Vagina (tissue), 2 donors: ENCODE data around the gene DTX4. TPM values are rescaled to one million over a fixed set of nuclear protein-coding genes. Genes with fewer than 3 reads are reported as not detected.

Experiments
- DNase-seq, 2 donors: peaks; one replicate each; pipeline ENCODE4 v3.0.0-alpha.2; 2017; ENCODE audit errors: extremely low spot score in 2 of 2
- H3K27ac ChIP-seq: fragments of 200-600 bp; sonication (generic); one replicate; pipeline ENCODE4 v1.5.1; 2019
- H3K27me3 ChIP-seq: fragments of 200-600 bp; sonication (generic); one replicate; pipeline ENCODE4 v1.5.1; 2019
- H3K36me3 ChIP-seq, 2 donors: fragments of 200-600 bp; sonication (generic); one replicate each; pipeline ENCODE4 v1.5.1; 2017 to 2019
- H3K4me1 ChIP-seq: fragments of 200-600 bp; sonication (generic); one replicate; pipeline ENCODE4 v1.5.1; 2019
- H3K4me3 ChIP-seq, 2 donors: fragments of 200-600 bp; sonication (generic); 1 replicate in 1 of 2; 2 replicates in 1 of 2; pipeline ENCODE4 v1.5.1; 2016 to 2019
- H3K9me3 ChIP-seq: fragments of 200-600 bp; sonication (generic); one replicate; pipeline ENCODE4 v1.5.1; 2019
- POLR2A ChIP-seq, 2 donors: fragments of 450-650 bp; IDR thresholded peaks; one replicate each; pipeline ENCODE4 v1.6.1; 2017; ENCODE audit warnings: antibody characterized with exemption in 2 of 2, mild to moderate bottlenecking in 2 of 2, moderate library complexity in 2 of 2
- POLR2AphosphoS5 ChIP-seq, 2 donors: sonication (generic); formaldehyde crosslinking; IDR thresholded peaks; one replicate each; pipeline ENCODE4 v1.9.0; 2017; ENCODE audit warnings: antibody characterized with exemption in 2 of 2, mild to moderate bottlenecking in 2 of 2, low read depth in 1 of 2; ENCODE audit not compliant: insufficient read depth in 1 of 2
- intact Hi-C: fragments of 100-400 bp; cut with DNase I; formaldehyde crosslinking; loops from one replicate; pipeline ENCODE4 v1.15.1; 2023
- total RNA-seq: library from RNA; depleted of rRNA; stranded (reverse); fragments of >200 nt; gene quantifications from one replicate; pipeline ENCODE4 v1.2.3, GENCODE V29; 2016
- TF ChIP-seq, protein P1 (sequence below), 3 experiments: fragments of 450-650 bp in 2 of 3; fragments of 200-600 bp in 1 of 3; sonication (generic) in 1 of 3; IDR thresholded peaks; one replicate each; pipeline ENCODE4 v1.5.1; 2017 to 2019; ENCODE audit warnings: antibody characterized with exemption in 3 of 3, mild to moderate bottlenecking in 2 of 3, moderate library complexity in 2 of 3

Gene DTX4
- total RNA-seq, 1 donor from 2014 or later: 8.1 TPM

- H3K4me3 ChIP-seq: no peak overlapping the region
- TF ChIP-seq, protein P1, sequence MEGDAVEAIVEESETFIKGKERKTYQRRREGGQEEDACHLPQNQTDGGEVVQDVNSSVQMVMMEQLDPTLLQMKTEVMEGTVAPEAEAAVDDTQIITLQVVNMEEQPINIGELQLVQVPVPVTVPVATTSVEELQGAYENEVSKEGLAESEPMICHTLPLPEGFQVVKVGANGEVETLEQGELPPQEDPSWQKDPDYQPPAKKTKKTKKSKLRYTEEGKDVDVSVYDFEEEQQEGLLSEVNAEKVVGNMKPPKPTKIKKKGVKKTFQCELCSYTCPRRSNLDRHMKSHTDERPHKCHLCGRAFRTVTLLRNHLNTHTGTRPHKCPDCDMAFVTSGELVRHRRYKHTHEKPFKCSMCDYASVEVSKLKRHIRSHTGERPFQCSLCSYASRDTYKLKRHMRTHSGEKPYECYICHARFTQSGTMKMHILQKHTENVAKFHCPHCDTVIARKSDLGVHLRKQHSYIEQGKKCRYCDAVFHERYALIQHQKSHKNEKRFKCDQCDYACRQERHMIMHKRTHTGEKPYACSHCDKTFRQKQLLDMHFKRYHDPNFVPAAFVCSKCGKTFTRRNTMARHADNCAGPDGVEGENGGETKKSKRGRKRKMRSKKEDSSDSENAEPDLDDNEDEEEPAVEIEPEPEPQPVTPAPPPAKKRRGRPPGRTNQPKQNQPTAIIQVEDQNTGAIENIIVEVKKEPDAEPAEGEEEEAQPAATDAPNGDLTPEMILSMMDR (IDR thresholded peaks at IDR 0.05): no peak
- TF ChIP-seq POLR2AphosphoS5 (IDR thresholded peaks at IDR 0.05; ENCODE audit: insufficient read depth in 1 of 2, low read depth in 1 of 2) (no peak), POLR2A (IDR thresholded peaks at IDR 0.05) (no peak)
- intact Hi-C loops: no loop called here
- no peaks in the 10 kb centered on the region for H3K27me3 ChIP-seq
- no peaks in the 10 kb centered on the region for H3K4me1 ChIP-seq
- H3K27ac ChIP-seq: no peak overlapping the region
- no peaks in the 10 kb centered on the region for H3K36me3 ChIP-seq
- no peaks in the 10 kb centered on the region for H3K9me3 ChIP-seq
- no peak for DNase-seq
Measured at GRCh38 chr11:59243633-59244032, 71.7 kb downstream of the DTX4 start.

DNA sequence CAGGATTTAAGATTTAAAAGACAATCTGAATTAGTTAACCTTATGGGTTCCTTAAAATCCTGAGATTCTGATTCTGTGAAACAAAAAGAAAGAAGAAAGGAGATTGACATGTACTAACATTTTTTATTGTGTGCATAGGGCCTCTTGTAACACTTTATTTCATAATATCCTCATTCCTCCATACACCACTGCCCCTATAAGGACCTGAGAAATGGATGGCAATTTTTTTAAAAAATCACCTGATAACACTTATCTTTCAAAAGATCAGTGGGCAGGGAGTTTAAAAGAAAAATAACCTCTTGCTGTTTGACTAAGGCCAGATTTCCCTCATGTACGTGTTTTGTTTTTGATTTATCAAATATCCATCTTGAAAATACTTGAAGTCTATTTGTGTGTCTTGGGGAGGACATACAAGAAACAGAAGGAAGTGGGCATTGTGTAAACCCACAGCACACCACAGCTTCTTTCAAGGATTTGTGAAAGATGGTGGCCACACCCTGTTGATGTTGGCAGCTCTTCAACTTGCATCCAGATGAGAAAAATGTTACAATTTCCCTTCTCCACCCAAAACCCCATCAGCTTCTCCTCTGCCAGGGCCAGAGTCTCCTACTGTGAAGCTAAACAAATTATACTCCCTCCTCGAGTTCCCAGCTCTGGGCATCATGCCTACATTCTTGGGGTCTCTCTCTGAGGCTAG is 75.7 kb downstream of the DTX4 start:
- no peak overlapping the region for H3K27ac ChIP-seq
- TF ChIP-seq POLR2AphosphoS5 (IDR thresholded peaks at IDR 0.05; ENCODE audit: insufficient read depth in 1 of 2, low read depth in 1 of 2) (no peak), POLR2A (IDR thresholded peaks at IDR 0.05) (no peak)
- TF ChIP-seq, protein P1 (IDR thresholded peaks at IDR 0.05): no peak
- no peak overlapping the region for H3K4me3 ChIP-seq
- H3K36me3 ChIP-seq: no peaks in the 10 kb centered on the region
- no peaks in the 10 kb centered on the region for H3K4me1 ChIP-seq
- intact Hi-C loops: no loop called here
- H3K27me3 ChIP-seq: no peaks in the 10 kb centered on the region
- DNase-seq: no peak
- no peaks in the 10 kb centered on the region for H3K9me3 ChIP-seq

- Histone ChIP-seq H3K4me3 (no peak overlapping the region), H3K27ac (no peak overlapping the region), H3K27me3 (no peaks in the 10 kb centered on the region), H3K9me3 (no peaks in the 10 kb centered on the region), H3K4me1 (no peaks in the 10 kb centered on the region), H3K36me3 (no peaks in the 10 kb centered on the region)
- no peak for TF ChIP-seq POLR2A (IDR thresholded peaks at IDR 0.05)
- TF ChIP-seq POLR2AphosphoS5 (IDR thresholded peaks at IDR 0.05; ENCODE audit: insufficient read depth in 1 of 2, low read depth in 1 of 2): no peak
- TF ChIP-seq, protein P1 (IDR thresholded peaks at IDR 0.05): no peak
- no peak for DNase-seq
- intact Hi-C loops: no loop called here
Measured at GRCh38 chr11:59249535-59249934, 77.6 kb downstream of the DTX4 start.

- Histone ChIP-seq H3K9me3 (no peaks in the 10 kb centered on the region), H3K4me1 (no peaks in the 10 kb centered on the region), H3K27me3 (no peaks in the 10 kb centered on the region), H3K36me3 (no peaks in the 10 kb centered on the region), H3K4me3 (no peak overlapping the region), H3K27ac (no peak overlapping the region)
- TF ChIP-seq POLR2AphosphoS5 (IDR thresholded peaks at IDR 0.05; ENCODE audit: insufficient read depth in 1 of 2, low read depth in 1 of 2): no peak
- TF ChIP-seq POLR2A (IDR thresholded peaks at IDR 0.05): no peak
- TF ChIP-seq, protein P1 (IDR thresholded peaks at IDR 0.05): no peak
- no peak for DNase-seq
- intact Hi-C loops: no loop called here
Measured at GRCh38 chr11:59253001-59253400, 81.1 kb downstream of the DTX4 start.

DNA sequence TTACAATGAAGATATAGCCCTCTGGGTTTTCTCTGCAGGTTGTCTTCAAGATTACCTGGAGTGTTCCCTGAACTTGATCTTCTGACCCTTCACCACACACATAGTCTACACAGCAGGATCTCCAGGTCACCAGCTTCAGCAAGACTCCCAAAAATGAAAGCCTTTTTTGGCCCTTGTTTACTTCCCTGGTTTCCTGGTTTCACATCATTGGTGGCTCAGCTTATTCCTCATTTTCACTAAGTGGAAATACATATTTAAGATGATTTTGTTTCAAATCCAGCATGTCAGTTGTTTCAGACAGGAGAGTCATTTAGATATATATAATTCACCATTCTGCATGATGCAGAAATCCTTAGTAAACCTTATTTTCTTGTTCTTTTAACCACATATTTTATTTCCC is 82.4 kb downstream of the DTX4 start:
- no peaks in the 10 kb centered on the region for H3K4me1 ChIP-seq
- H3K36me3 ChIP-seq: no peaks in the 10 kb centered on the region
- TF ChIP-seq, protein P1 (IDR thresholded peaks at IDR 0.05): no peak
- TF ChIP-seq POLR2A (IDR thresholded peaks at IDR 0.05) (no peak), POLR2AphosphoS5 (IDR thresholded peaks at IDR 0.05; ENCODE audit: insufficient read depth in 1 of 2, low read depth in 1 of 2) (no peak)
- no peaks in the 10 kb centered on the region for H3K27me3 ChIP-seq
- H3K4me3 ChIP-seq: no peak overlapping the region
- intact Hi-C loops: no loop called here
- no peak for DNase-seq
- H3K27ac ChIP-seq: no peak overlapping the region
- no peaks in the 10 kb centered on the region for H3K9me3 ChIP-seq
